Endodermal cell (in vitro differentiated cells): ENCODE results near the gene ZC3H18. TPM values are rescaled to one million over a fixed set of nuclear protein-coding genes. Genes with fewer than 3 reads are reported as not detected.

Experiments used
- DNase-seq: peaks from one replicate; pipeline ENCODE4 v3.0.0-alpha.2; 2017
- H3K27ac ChIP-seq: 2 replicates; pipeline ENCODE4 v1.5.1; 2013; ENCODE audit warnings: mild to moderate bottlenecking, low read depth, low read length, moderate library complexity
- H3K27me3 ChIP-seq: 2 replicates; pipeline ENCODE4 v1.6.1; 2013; ENCODE audit warnings: mild to moderate bottlenecking, low read length, moderate library complexity; ENCODE audit not compliant: insufficient read depth, control insufficient read depth, poor library complexity, severe bottlenecking
- H3K36me3 ChIP-seq: 2 replicates; pipeline ENCODE4 v1.7.0; 2013; ENCODE audit warnings: mild to moderate bottlenecking, low read length, moderate library complexity; ENCODE audit not compliant: control insufficient read depth, insufficient read depth
- H3K4me1 ChIP-seq: one replicate; pipeline ENCODE4 v1.7.0; 2013; ENCODE audit warnings: low read length; ENCODE audit not compliant: control insufficient read depth, insufficient read depth
- H3K4me3 ChIP-seq: 2 replicates; pipeline ENCODE4 v1.5.1; 2013; ENCODE audit warnings: mild to moderate bottlenecking, low read length, moderate library complexity
- H3K9ac ChIP-seq: 2 replicates; pipeline ENCODE4 v1.6.1; 2013; ENCODE audit warnings: mild to moderate bottlenecking, low read length, moderate library complexity; ENCODE audit not compliant: poor library complexity, severe bottlenecking; ENCODE audit errors: extremely low read depth
- H3K9me3 ChIP-seq: 2 replicates; pipeline ENCODE4 v1.6.1; 2013; ENCODE audit warnings: mild to moderate bottlenecking, low read length, moderate library complexity; ENCODE audit not compliant: control insufficient read depth
- H3K27ac Mint-ChIP-seq: 2 replicates; pipeline ENCODE4 v1.8.0; 2020; ENCODE audit warnings: mixed read lengths
- H3K27me3 Mint-ChIP-seq: 2 replicates; pipeline ENCODE4 v1.8.0; 2021; ENCODE audit warnings: mild to moderate bottlenecking, mixed read lengths; ENCODE audit not compliant: insufficient read depth
- H3K36me3 Mint-ChIP-seq: 2 replicates; pipeline ENCODE4 v1.8.0; 2020; ENCODE audit warnings: low read depth, mixed read lengths
- H3K4me1 Mint-ChIP-seq: 2 replicates; pipeline ENCODE4 v1.8.0; 2020; ENCODE audit warnings: mixed read lengths
- H3K4me3 Mint-ChIP-seq: 2 replicates; pipeline ENCODE4 v1.8.0; 2020; ENCODE audit warnings: mild to moderate bottlenecking, moderate library complexity, mixed read lengths
- H3K9me3 Mint-ChIP-seq: 2 replicates; pipeline ENCODE4 v1.8.0; 2020; ENCODE audit warnings: mild to moderate bottlenecking, mixed read lengths
- CTCF ChIP-seq: fragments of 200-600 bp; sonication (generic); conservative IDR thresholded peaks from 2 replicates; pipeline ENCODE4 v1.5.0; 2021; ENCODE audit warnings: antibody characterized with exemption, mild to moderate bottlenecking
- WGBS, 2 experiments: methylation state at CpG; one replicate each; pipeline versions ENCODE4 v1.1.5 to v1.1.7; 2013; ENCODE audit warnings: missing lambda C conversion rate in 2 of 2, mixed read lengths in 1 of 2; ENCODE audit not compliant: insufficient coverage in 1 of 2, insufficient read length in 1 of 2; 5-methylcytosine and 5-hydroxymethylcytosine counted together
- total RNA-seq, 2 donors: library from RNA; stranded (reverse); fragmentation: NEBNext Ultra II Directional in 1 of 2; extraction: Animal tissue kit (Norgen Biotek cat#: 25700) in 1 of 2; gene quantifications; 2 replicates in 1 of 2; 3 replicates in 1 of 2; pipeline ENCODE4 v1.2.1, GENCODE V29; 2021

Gene ZC3H18
- total RNA-seq, 2 donors from 2014 or later: 75.4 to 76.6 TPM

GRCh38 chr16:88658714-88659113 lies 88.5 kb downstream of the ZC3H18 start:
- Mint-ChIP-seq H3K4me1 (peaks cover 6% of the 10 kb centered on the region), H3K9me3 (no peaks in the 10 kb centered on the region), H3K36me3 (peaks cover 10% of the 10 kb centered on the region), H3K27ac (no peak overlapping the region), H3K4me3 (no peak overlapping the region), H3K27me3 (no peaks in the 10 kb centered on the region)
- Histone ChIP-seq H3K27me3 (no peaks in the 10 kb centered on the region), H3K36me3 (peaks cover 5% of the 10 kb centered on the region), H3K27ac (no peak overlapping the region), H3K9me3 (no peaks in the 10 kb centered on the region), H3K4me1 (no peaks in the 10 kb centered on the region), H3K4me3 (no peak overlapping the region), H3K9ac (no peak overlapping the region)
- 92 to 100% methylated on average over 3 to 11 of the region's 15 CpGs for WGBS, 2 experiments
- DNase-seq: no peak
- TF ChIP-seq CTCF: no peak

GRCh38 chr16:88659160-88659559 lies 89.0 kb downstream of the ZC3H18 start:
- peaks cover 6% of the 10 kb centered on the region for H3K4me1 Mint-ChIP-seq
- Histone ChIP-seq H3K9me3 (no peaks in the 10 kb centered on the region), H3K4me3 (no peak overlapping the region), H3K27me3 (no peaks in the 10 kb centered on the region), H3K4me1 (no peaks in the 10 kb centered on the region), H3K9ac (no peak overlapping the region), H3K27ac (no peak overlapping the region), H3K36me3 (peaks cover 5% of the 10 kb centered on the region)
- no peaks in the 10 kb centered on the region for H3K9me3 Mint-ChIP-seq
- no peak for TF ChIP-seq CTCF
- no peaks in the 10 kb centered on the region for H3K27me3 Mint-ChIP-seq
- 93 to 95% methylated on average over 18 to 25 of the region's 25 CpGs for WGBS, 2 experiments
- no peak overlapping the region for H3K27ac Mint-ChIP-seq
- no peak overlapping the region for H3K4me3 Mint-ChIP-seq
- peaks cover 10% of the 10 kb centered on the region for H3K36me3 Mint-ChIP-seq
- no peak for DNase-seq

GRCh38 chr16:88661468-88661867 lies 91.3 kb downstream of the ZC3H18 start:
- H3K27me3 Mint-ChIP-seq: no peaks in the 10 kb centered on the region
- H3K36me3 Mint-ChIP-seq: peaks cover 4% of the 10 kb centered on the region
- no peaks in the 10 kb centered on the region for H3K9me3 ChIP-seq
- H3K9ac ChIP-seq: no peak overlapping the region
- H3K4me1 ChIP-seq: no peaks in the 10 kb centered on the region
- peak overlapping the region; percentile 87 for H3K4me3 Mint-ChIP-seq
- H3K27me3 ChIP-seq: no peaks in the 10 kb centered on the region
- no peak overlapping the region for H3K27ac Mint-ChIP-seq
- H3K4me1 Mint-ChIP-seq: peaks cover 6% of the 10 kb centered on the region
- peak overlapping the region; percentile 87 for H3K4me3 ChIP-seq
- H3K9me3 Mint-ChIP-seq: no peaks in the 10 kb centered on the region
- peaks cover 14% of the 10 kb centered on the region for H3K36me3 ChIP-seq
- no peak overlapping the region for H3K27ac ChIP-seq
- 85 to 88% methylated on average over 8 to 10 of the region's 10 CpGs for WGBS, 2 experiments
- no peak for TF ChIP-seq CTCF
- no peak for DNase-seq
